ENCODE measurements around the gene MPV17L. TPM values are rescaled to one million over a fixed set of nuclear protein-coding genes. Genes with fewer than 3 reads are reported as not detected.

MPV17L gene
- total RNA-seq, 1 experiment from 2014 or later, result 6.3 TPM

- intact Hi-C loops (cut with micrococcal nuclease; ENCODE audit: unreplicated experiment), result no loop called here
- no TSS peak for BruUV-seq (replicated peaks)
- no peak for DNase-seq (ENCODE audit: low spot score)
- Histone ChIP-seq H3K4me3 (ENCODE audit: low read depth, low read length, poor library complexity, severe bottlenecking) (no peak overlapping the region), H3K9me3 (ENCODE audit: low read depth, low read length, poor library complexity, severe bottlenecking) (no peaks in the 10 kb centered on the region), H3K27ac (ENCODE audit: low read depth, low read length, poor library complexity, severe bottlenecking) (no peak overlapping the region), H3K27me3 (replicated peaks; ENCODE audit: insufficient read depth, low read depth, low read length, poor library complexity) (no peaks in the 10 kb centered on the region), H3K4me1 (ENCODE audit: insufficient read depth, low read length, poor library complexity, severe bottlenecking) (no peaks in the 10 kb centered on the region), H3K36me3 (ENCODE audit: insufficient read depth, low read length, poor library complexity, severe bottlenecking) (no peaks in the 10 kb centered on the region)
- POLR2A ChIA-PET (ENCODE audit: low non-redundant PET), result interaction anchor here (0.7 kb wide), 1 partner anchor 12 kb away, joined by 9 read pairs; no protein-coding TSS in a partner anchor
- CTCF ChIA-PET, result interaction anchor here (0.5 to 0.7 kb wide), 2 partner anchors 16 to 296 kb away, joined by 4 read pairs; no protein-coding TSS in a partner anchor
- TF ChIP-seq EZH2 (IDR thresholded peaks at IDR 0.05; ENCODE audit: borderline replicate concordance, low read depth, low read length, poor library complexity, severe bottlenecking) (no peak), CTCF (conservative IDR thresholded peaks at IDR 0.05; ENCODE audit: low read depth, low read length) (no peak)
Observed at GRCh38 chr16:15460601-15461000, 65.0 kb downstream of the MPV17L start.

- ChIA-PET POLR2A (ENCODE audit: low non-redundant PET) (no interaction called here), CTCF (no interaction called here)
- no TSS peak for BruUV-seq (replicated peaks)
- Histone ChIP-seq H3K4me3 (ENCODE audit: low read depth, low read length, poor library complexity, severe bottlenecking) (no peak overlapping the region), H3K9me3 (ENCODE audit: low read depth, low read length, poor library complexity, severe bottlenecking) (no peaks in the 10 kb centered on the region), H3K36me3 (ENCODE audit: insufficient read depth, low read length, poor library complexity, severe bottlenecking) (no peaks in the 10 kb centered on the region), H3K27ac (ENCODE audit: low read depth, low read length, poor library complexity, severe bottlenecking) (no peak overlapping the region), H3K27me3 (replicated peaks; ENCODE audit: insufficient read depth, low read depth, low read length, poor library complexity) (no peaks in the 10 kb centered on the region), H3K4me1 (ENCODE audit: insufficient read depth, low read length, poor library complexity, severe bottlenecking) (no peaks in the 10 kb centered on the region)
- TF ChIP-seq EZH2 (IDR thresholded peaks at IDR 0.05; ENCODE audit: borderline replicate concordance, low read depth, low read length, poor library complexity, severe bottlenecking), result no peak
- TF ChIP-seq CTCF (conservative IDR thresholded peaks at IDR 0.05; ENCODE audit: low read depth, low read length), result no peak
- DNase-seq (ENCODE audit: low spot score), result no peak
- intact Hi-C loops (cut with micrococcal nuclease; ENCODE audit: unreplicated experiment), result no loop called here
Observed at GRCh38 chr16:15461376-15461775, 65.8 kb downstream of the MPV17L start.

Other genes starting within 250 kb of the MPV17L start
- 3.8 and 3.9 TPM in 2 replicates for gene NPIPA5, start 17.5 kb upstream of the MPV17L start, total RNA-seq (2021)
- gene BMERB1, start 38.8 kb downstream of the MPV17L start, total RNA-seq (2021), result 11.5 and 16.8 TPM in 2 replicates
- gene MARF1, start 247.4 kb downstream of the MPV17L start, total RNA-seq (2021), result 71.6 and 75.9 TPM in 2 replicates

All from A673 (cell line).